ENCODE data around the gene PLLP.
"Not testable (repeated sequence)": the region's sequence is repeated elsewhere in the genome, so short reads cannot be mapped to it uniquely, and the experiment has no call there.

PLLP gene

GRCh38 chr16:57273826-57274225 lies 10.6 kb downstream of the PLLP start:
- no peak for DNase-seq (ENCODE audit: low spot score)

- DNase-seq (ENCODE audit: low spot score): no peak
Measured at GRCh38 chr16:57273359-57273758, 11.1 kb downstream of the PLLP start.

GRCh38 chr16:57271867-57272495 lies 12.5 kb downstream of the PLLP start:
- DNase-seq (ENCODE audit: low spot score): no peak

GRCh38 chr16:57271063-57271345 lies 13.5 kb downstream of the PLLP start:
- DNase-seq (ENCODE audit: low spot score): no peak

- DNase-seq (ENCODE audit: low spot score): no peak
Measured at GRCh38 chr16:57270221-57271062, 14.0 kb downstream of the PLLP start.

GRCh38 chr16:57268804-57269800 lies 15.4 kb downstream of the PLLP start:
- DNase-seq (ENCODE audit: low spot score): no peak

GRCh38 chr16:57267343-57267742 lies 17.1 kb downstream of the PLLP start:
- DNase-seq (ENCODE audit: low spot score): not testable (repeated sequence)

- DNase-seq (ENCODE audit: low spot score): no peak
Measured at GRCh38 chr16:57266531-57267260, 17.8 kb downstream of the PLLP start.

- no peak for DNase-seq (ENCODE audit: low spot score)
Measured at GRCh38 chr16:57265850-57266530, 18.5 kb downstream of the PLLP start.

- no peak for DNase-seq (ENCODE audit: low spot score)
Measured at GRCh38 chr16:57264950-57265371, 19.5 kb downstream of the PLLP start.

- no peak for DNase-seq (ENCODE audit: low spot score)
Measured at GRCh38 chr16:57264381-57264780, 20.1 kb downstream of the PLLP start.

- no peak for DNase-seq (ENCODE audit: low spot score)
Measured at GRCh38 chr16:57263541-57264351, 20.7 kb downstream of the PLLP start.

GRCh38 chr16:57262841-57263540 lies 21.5 kb downstream of the PLLP start:
- DNase-seq (ENCODE audit: low spot score): no peak

GRCh38 chr16:57261806-57262205 lies 22.7 kb downstream of the PLLP start:
- DNase-seq (ENCODE audit: low spot score): no peak

- no peak for DNase-seq (ENCODE audit: low spot score)
Measured at GRCh38 chr16:57260294-57260929, 24.1 kb downstream of the PLLP start.

- no peak for DNase-seq (ENCODE audit: low spot score)
Measured at GRCh38 chr16:57258910-57259475, 25.5 kb downstream of the PLLP start.

- DNase-seq (ENCODE audit: low spot score): no peak
Measured at GRCh38 chr16:57258226-57258909, 26.1 kb downstream of the PLLP start.

- no peak for DNase-seq (ENCODE audit: low spot score)
Measured at GRCh38 chr16:57257455-57258070, 26.9 kb downstream of the PLLP start.
